Cardiac septum (tissue), 1 donor: ENCODE data around the gene ZIC5. TPM values are rescaled to one million over a fixed set of nuclear protein-coding genes. Genes with fewer than 3 reads are reported as not detected.
"Not testable (repeated sequence)": the region's sequence is repeated elsewhere in the genome, so short reads cannot be mapped to it uniquely, and the experiment has no call there.

Experiments used
- DNase-seq: peaks from one replicate; pipeline ENCODE4 v3.0.0-alpha.2; 2020; ENCODE audit warnings: low spot score
- intact Hi-C: fragments of 100-400 bp; cut with DNase I; formaldehyde crosslinking; loops from one replicate; pipeline ENCODE4 v1.14.0; 2022
- total RNA-seq: library from RNA; stranded (reverse); fragmentation: NEBNext Ultra II Directional; extraction: Animal tissue kit (Norgen Biotek cat#: 25700); gene quantifications from one replicate; pipeline ENCODE4 v1.2.1, GENCODE V29; 2021
- donor health status: DM: no; HTN: no; CAD: no.

Gene ZIC5
- total RNA-seq, 1 donor from 2014 or later: 0.05 TPM

DNA sequence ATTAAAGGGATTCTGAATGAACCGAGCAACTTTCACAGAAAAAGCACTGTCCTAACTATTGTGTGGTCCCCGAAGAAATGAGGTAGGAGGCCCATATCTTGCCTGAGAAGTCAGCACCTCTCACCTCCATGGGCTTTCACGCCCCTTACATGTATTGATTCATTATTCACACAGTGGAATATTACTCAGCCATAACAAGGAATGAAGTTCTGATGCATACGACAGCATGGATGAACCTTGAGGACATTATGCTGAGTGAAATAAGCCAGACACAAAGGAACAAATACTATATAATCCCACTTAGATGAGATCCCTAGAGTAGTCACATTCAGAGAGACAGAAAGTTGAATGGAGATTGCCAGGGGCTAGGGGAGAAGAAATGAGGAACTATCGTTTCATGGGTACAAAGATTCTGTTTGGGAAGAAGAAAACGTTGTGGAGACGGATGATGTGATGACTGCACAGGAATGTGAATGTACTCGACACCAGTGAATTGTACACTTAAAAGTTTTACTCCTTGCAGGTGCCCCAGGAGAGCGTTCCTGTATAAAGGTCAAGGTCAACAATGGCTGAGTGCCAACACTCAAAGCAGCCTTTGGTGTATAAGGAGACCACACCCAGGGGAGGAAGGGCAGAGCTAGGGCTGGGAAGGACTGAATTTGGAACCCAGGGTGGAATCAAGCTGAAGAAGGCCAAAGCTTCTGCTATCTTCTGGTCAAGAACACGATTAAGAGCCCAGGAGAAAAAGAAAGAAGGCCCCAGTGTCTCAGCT lies 22.5 kb downstream of the ZIC5 start:
- no peak for DNase-seq
- intact Hi-C loops: no loop called here

DNA sequence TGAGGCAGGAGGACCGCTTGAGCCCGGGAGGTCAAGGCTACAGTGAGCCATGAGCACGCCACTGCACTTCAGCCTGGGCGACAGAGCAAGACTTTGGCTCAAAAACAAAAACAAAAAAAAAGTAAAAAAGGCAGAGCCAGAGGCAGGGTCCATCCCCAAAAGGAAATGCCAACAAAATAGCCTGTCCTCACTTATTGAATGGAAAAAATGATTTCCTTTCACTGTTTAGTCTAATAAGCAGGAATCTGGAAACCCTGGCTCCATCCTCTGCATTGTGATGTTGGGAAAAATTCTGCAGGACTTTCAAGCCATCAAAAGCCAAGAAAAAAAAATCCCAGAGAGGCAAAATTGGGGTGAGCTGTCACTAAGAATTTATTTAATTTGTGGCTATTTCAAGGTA lies 23.2 kb downstream of the ZIC5 start:
- no peak for DNase-seq
- intact Hi-C loops: no loop called here

DNA sequence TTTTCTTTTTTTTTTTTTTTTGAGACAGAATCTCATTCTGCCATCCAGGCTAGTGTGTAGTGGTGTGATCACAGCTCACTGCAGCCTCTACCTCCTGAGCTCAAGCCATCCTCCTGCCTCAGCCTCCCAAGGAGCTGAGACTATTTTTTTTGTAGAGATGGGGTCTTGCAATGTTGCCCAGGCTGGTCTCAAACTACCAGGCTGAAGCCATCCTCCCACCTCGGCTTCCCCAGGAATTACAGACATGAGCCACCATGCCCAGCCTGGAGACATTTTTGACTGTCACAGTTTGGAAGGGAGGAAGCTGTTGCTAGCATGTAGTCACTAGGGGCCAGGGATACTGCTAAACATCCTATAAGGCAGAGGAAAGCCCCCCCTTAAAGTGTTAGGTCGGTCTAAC lies 23.9 kb downstream of the ZIC5 start:
- intact Hi-C loops: no loop called here
- no peak for DNase-seq

DNA sequence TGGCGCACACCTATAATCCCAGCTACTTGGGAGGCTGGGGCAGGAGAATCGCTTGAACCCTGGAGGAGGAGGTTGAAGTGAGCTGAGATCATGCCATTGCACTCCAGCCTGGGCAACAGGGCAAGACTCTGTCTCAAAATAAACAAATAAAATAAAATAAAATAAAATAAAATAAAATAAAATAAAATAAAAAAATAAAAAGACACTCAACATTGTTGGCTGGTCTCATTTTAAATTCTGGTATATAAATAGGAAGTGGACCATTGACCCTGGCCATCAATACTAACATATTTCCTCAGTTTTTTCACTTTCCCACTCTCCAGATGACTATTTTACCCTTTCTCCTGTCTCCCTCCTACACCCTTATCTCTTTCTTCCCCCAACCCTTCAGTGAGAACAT lies 26.1 kb downstream of the ZIC5 start:
- intact Hi-C loops, DNase-seq: not testable (repeated sequence)

DNA sequence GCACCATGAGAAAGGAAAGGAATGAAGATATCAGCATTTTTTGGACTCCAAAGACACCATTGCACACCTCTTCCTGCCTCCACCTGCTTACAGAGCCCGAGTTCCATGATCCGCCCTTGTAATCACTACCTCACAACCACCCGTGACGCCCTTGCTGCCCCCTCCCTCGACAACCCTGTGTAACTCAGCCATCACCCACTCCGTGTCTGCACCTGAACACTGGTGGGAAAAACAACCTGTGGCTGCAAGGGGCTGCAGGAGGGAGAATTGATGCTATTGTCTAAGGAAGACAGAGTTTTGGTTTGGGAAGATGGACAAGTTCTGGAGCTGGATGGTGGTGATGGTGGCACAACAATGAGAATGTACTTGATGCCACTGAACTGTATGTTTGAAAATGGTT lies 27.0 kb downstream of the ZIC5 start:
- intact Hi-C loops: no loop called here
- no peak for DNase-seq

DNA sequence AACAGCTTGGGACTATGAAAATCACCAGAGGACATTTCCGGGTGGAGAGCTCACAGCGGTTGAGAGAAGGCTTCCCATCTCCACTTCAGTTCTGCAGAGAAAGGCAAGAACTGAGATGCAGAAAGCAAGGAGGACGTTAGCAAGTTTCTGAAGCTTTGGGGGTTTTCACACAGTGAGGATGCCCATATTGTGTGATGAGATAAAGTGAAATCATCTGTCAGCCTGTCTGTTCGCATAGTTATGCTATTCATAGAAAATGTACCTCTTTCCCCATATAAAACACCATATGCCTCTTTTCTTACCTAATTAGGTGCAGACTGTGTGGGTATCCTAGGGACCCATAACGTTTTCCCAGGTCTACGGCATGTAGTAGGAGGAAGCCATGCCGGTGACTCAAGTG lies 27.5 kb downstream of the ZIC5 start:
- no peak for DNase-seq
- intact Hi-C loops: no loop called here

DNA sequence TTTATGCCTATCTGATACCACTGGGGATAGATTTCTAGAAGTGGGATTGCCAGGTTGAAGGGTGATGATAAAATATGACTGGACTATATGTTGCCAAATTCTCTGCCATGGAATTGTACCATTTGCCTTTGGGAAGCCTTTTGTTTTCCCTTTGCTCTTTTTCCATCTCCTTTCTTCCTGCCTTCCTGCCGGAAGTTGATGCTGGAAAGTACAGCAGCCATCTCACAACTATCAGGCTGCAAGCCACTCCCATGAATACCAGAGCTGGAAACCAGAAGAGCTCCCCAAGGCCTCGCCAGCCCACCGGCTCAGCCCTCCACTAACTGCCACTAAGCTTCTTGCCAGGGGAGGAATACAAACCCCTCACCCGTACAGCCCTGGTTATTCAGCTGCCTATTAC lies 29.7 kb downstream of the ZIC5 start:
- no peak for DNase-seq
- intact Hi-C loops: no loop called here

DNA sequence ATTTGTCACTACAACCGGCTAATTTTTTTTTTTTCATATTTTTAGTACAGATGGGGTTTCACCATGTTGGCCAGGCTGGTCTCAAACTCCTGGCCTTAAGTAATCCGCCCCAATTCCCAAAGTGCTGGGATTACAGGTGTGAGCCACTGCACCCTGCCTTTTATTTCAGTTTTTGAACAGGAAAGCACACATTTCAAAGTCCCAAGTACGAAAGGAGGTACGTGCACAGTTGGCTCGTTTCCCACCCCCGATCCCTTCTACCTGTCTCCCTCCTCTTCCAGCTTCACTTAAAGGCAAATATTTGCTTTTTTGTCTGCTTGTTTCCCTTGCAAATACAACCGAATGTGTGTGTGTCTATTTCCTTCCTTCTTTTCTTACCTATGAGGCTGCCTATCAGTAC lies 30.5 kb downstream of the ZIC5 start:
- DNase-seq: no peak
- intact Hi-C loops: no loop called here

DNA sequence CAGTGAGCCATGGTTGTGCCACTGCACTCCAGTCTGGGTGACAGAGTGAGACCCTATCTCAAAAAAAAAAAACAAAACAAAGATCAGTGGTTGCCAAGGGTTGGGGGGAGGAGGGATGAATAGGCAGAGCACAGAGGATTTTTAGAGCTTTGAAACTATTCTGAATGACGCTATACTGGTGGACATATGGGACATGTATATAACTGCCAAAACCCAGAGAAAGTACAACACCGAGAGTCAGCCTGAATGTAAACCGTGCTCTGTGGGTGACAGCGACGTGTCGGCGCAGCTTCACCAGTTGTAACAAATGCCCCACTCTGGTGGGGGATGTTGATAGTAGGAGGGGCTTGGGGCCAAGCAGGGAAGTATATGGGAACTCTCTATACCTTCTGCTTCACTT lies 32.9 kb downstream of the ZIC5 start:
- intact Hi-C loops: no loop called here
- DNase-seq: no peak

DNA sequence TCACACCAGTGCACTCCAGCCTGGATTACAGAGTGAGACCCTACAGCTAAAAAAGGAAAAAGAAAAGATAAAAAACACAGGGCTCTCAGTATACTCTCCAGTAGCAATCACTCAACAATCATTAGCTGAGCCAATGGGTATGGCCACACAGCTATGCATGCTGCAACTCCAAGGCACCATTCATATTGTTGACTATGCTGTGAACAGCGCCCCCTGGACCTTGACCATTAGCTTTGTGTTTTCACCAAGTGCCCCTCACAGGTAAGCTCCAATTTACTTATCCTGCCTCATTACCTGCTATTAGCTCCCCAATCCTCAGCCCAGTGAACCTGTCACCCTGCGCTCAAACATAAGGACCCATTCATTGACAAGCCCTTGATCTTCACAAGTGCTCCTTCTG lies 35.8 kb downstream of the ZIC5 start:
- intact Hi-C loops: no loop called here
- no peak for DNase-seq

DNA sequence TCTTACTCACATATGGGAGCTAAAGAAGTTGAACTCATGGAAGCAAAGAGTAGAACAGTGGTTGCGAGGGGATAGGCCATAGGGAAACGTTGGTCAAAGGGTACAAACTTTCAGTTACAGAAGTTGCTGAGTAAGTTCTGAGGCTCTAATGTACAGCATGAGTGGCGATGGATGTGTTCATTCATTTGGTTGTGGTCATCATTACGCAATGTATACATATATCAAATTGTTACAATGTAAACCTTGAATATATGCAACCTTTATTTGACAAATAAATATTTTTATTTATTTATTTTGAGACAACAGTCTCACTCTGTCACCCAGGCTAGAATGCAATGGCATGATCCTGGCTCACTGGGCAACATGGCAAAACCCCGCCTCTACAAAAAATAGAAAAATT lies 38.7 kb downstream of the ZIC5 start:
- intact Hi-C loops: no loop called here
- DNase-seq: no peak

DNA sequence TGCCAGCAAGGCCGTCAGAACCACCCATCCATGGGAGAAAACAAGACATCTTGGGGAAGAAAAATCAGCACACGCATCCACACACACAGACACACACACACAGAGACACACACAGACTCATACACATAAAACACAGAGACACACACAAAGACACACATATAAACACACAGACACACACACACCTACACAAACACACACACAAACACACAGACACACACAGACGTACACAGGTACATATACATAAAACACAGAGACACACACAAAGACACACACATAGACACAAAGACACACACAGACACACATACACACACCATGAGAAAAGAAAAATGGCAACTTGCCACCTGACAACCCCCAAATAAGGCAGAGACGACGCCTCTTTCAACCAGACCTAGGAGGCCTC lies 40.6 kb downstream of the ZIC5 start:
- no peak for DNase-seq
- intact Hi-C loops: no loop called here

DNA sequence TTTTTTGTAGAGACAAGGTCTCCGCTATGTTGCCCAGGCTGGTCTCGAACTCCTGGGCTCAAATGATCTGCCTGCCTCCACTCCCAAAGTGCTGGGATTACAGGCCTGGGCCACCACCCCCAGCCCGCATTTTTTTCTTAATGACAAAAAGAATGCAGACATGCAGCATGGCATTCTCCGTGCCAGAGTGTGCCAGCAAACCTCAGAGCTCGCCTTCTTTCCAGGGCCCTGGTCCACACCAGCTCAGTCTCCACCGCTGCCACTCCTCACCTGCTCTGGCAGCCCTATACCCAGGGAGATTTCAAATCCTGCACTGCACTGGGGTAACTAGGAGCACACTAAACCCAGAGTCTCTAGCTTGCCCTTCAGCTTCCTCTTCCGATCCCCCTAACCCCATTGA lies 41.7 kb downstream of the ZIC5 start:
- no peak for DNase-seq
- intact Hi-C loops: no loop called here

DNA sequence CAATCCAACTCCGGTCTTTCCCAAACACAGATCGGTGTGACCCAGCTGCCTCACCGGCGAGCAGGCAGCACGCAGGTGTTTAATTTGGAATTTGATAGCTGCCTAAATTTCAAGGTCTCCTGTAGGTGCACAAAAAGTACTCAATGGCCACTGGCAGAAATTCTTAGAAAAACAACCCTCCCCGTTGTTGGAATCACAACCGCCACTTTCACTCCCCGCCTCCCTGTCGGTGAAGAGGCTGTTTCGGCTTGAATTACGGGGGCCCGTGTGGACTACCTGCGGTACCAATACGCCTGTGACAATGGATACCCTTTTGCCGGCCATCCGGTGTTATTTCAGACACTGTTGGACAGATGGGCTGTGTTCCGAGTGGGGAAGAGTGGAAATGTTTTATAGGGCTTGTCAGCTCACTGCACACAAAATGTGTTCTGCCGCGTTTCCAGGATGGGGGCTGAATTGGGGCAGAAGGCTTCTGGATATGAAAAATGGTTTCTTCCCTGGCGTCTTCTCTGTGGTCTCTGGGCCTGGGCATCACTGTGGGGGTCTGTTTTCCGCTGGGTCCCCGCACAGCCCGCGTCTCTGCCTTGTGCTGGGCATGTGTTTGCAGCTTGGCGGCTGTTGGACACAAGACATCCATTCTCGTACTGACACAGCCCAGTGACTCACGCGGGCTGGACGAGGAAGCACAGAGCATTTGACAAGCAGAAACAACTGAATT lies 45.4 kb downstream of the ZIC5 start:
- DNase-seq: no peak
- intact Hi-C loops: no loop called here

DNA sequence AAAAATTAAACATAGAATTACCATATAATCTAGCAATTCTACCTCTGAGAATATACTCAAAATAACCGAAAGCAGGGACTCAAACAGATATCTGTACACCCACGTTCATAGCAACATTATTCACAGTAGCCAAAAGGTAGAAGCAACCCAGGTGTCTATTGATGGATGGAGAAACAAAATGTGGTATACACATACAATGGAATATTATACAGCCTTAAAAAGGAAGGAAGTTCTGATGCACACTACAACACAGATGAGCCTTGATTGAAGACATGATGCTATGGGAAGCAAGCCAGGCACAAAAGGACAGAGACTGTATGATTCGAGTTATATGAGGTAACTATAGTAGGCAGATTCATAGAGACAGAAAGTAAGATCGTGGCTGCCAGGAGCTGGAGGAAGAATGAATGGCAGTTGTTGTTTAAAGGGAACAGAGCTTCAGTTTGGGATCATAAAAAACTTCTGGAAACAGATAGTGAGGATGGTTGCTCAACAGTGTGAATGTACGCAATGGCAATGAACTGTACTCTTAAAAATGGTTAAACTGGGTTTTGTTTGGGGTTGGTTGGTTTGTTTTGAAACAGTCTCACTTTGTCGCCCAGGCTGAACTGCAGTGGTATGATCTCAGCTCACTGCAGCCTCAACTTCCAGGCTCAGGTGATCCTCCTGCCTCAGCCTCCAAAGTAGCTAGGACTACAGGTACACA lies 47.5 kb downstream of the ZIC5 start:
- DNase-seq: no peak
- intact Hi-C loops: no loop called here

DNA sequence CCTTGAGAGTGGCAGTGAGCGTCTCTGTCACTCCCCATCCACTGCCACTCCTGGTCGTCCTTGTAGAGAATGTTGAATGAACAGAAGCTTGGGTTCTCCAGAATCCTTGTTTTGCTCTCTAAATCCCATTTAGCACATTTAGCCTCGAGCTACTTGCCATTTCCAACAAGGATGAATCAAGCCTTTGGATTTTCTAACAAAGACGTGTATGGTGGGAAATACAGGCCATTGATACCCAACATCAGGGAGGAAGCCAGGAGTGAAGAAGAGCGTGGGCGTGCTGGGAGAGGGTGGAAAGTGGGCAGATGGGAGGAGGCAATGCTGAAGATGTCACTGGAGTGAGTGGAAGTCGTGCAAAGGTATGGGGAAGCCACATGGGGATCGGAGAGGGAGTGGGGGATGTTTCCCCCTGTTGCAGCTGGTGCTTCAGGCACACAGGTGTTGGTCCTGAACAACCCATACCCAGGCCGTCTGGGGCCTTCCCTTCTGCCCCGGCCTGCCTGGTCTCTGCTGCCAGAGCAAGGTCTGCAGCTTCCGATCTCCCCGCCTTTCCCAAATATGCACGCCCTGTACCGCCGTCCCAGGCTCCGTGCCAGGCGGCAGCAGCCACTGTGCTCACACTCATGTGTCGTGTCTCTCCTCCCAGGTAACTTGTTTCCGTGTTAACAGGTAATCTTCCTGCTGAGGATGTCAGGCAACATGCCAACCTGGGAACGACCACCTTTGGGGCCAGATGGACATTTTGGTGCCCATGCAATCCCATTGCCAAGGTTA lies 48.7 kb downstream of the ZIC5 start:
- intact Hi-C loops: no loop called here
- DNase-seq: no peak

DNA sequence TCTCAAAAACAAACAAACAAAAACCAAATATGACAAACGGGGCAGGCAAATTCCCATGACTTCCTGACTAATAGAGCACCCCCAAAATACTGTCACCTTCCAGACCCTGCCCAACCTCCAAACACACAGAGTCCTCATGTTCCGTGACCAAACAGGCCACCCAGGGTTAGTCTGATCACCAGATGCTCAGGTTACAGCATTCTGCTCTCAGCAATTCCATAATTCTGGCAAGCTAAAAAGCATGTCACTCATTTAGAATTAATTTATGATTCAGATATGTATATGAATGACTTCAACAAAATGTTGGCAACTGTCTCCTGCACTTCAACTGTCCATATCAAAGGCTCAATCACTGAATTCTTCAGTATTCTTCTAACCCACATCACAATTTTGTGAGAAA lies 52.4 kb downstream of the ZIC5 start:
- intact Hi-C loops: loop anchor here (5.0 kb wide), 2 partner anchors 262 to 313 kb away; no protein-coding TSS in a partner anchor
- DNase-seq: no peak

DNA sequence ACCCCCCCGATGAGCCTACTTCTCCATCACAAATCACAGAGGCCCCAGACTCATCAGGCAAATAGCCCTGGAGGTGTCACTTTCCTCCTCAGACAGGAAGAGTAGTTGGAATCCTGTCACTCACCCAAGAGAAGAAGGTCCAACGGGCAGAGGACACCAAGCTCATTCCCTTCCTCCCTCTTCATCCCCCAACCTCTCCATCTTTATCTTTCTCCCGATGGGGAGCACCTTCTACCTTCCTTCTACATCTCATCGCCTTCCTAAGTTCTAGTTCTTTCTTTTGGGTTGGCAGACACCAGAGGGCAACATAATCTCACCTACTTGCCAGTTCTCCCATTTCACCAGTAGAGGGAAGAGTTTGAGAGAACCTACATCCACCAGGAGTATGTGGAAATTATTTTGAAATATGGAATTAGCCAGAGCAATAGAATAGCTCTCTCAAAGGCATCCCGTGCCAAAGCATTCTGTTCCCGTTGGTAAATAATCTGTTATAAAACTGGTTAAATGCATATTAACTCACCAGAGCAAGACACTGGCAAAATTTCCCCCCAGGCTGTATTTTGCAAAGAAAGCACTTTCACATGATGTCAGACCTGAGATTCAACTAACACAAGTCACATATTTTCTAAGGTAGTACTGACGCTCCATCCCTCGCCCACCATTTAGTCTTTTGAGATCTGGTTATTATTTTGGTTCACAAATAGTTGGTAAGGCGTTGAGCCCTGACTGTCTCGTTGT lies 55.0 kb downstream of the ZIC5 start:
- DNase-seq: no peak
- intact Hi-C loops: loop anchor here (2.0 to 5.0 kb wide), 3 partner anchors 259 to 598 kb away; no protein-coding TSS in a partner anchor

DNA sequence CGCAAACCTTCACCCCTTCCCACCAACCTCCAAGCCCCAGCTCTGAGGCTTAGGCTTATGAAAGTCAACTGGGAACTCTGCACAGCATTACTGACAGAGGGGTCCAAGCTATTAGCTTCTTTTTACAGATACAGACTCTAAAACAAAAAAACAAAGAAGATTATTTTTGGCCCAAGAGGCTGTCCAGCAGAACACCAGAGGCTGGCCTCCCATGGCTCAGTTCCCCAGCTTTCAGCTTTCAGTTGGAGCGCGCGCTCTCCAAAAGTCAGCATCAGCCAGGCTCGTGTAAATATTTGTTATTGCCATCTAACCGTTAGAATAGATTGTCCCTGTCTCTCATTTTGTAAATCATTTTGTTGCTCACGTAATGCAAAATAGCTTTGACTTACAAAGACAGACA lies 58.4 kb downstream of the ZIC5 start:
- intact Hi-C loops: no loop called here
- no peak for DNase-seq
